ENCODE results near the gene LDB2. TPM values are rescaled to one million over a fixed set of nuclear protein-coding genes. Genes with fewer than 3 reads are reported as not detected.

Gene LDB2
- total and polyA plus RNA-seq, 2 of the 8 experiments (the other 6 are each of a cell fraction or from before 2014, with no cell fraction given), result 57.0 to 140 TPM

- Histone ChIP-seq H3K4ac (replicated peaks; ENCODE audit: insufficient read length, low read depth, low read length) (peak overlapping the region; percentile 34), H3K56ac (replicated peaks; ENCODE audit: insufficient read length, low read depth, low read length) (no peak overlapping the region), H3K18ac (ENCODE audit: extremely low read depth, low read length) (no peak overlapping the region), H4K20me1 (replicated peaks in 1 of 2; ENCODE audit: control insufficient read depth in 1 of 2, insufficient read depth in 2 of 2, low read length in 2 of 2) (no peaks in the 10 kb centered on the region), H2BK20ac (ENCODE audit: low read length) (no peak overlapping the region), H3K79me2 (ENCODE audit: control insufficient read depth in 1 of 2, insufficient read depth in 2 of 2, low read length in 2 of 2) (0 out of 4 replicates have a peak, but pooled peaks cover 0 to 6% of the 10 kb centered on the region in 2 experiments), H3K27ac (ENCODE audit: low read depth, low read length) (no peak overlapping the region), H3K79me1 (ENCODE audit: low read depth, low read length) (no peaks in the 10 kb centered on the region), H4K91ac (replicated peaks; ENCODE audit: insufficient read length, low read length) (no peak overlapping the region), H3K23me2 (ENCODE audit: low read depth, low read length) (no peaks in the 10 kb centered on the region), H3K4me1 (replicated peaks in 1 of 4; ENCODE audit: control insufficient read depth in 3 of 4, insufficient read depth in 4 of 4, low read length in 3 of 4) (peaks cover 2 to 21% (median 11%) of the 10 kb centered on the region in 4 experiments; a peak in 6 of 7 replicates), H3K9me3 (ENCODE audit: insufficient read depth in 2 of 2, low read depth in 1 of 2, low read length in 1 of 2) (no peaks in the 10 kb centered on the region), H3K27me3 (replicated peaks in 1 of 4; ENCODE audit: control insufficient read depth in 3 of 4, extremely low read depth in 1 of 4, insufficient read depth in 3 of 4, low read length in 3 of 4) (no peaks in the 10 kb centered on the region), H2BK120ac (replicated peaks; ENCODE audit: low read depth, low read length) (no peak overlapping the region), H3K9ac (replicated peaks in 1 of 4; ENCODE audit: extremely low read depth in 1 of 4, low read depth in 3 of 4, low read length in 3 of 4) (no peak overlapping the region), H3K14ac (ENCODE audit: insufficient read length) (no peak overlapping the region), H2AFZ (ENCODE audit: low read length) (no peak overlapping the region), H4K5ac (ENCODE audit: insufficient read length, low read depth, low read length) (no peak overlapping the region), H3K4me3 (ENCODE audit: extremely low read depth in 1 of 4, insufficient read depth in 2 of 4, low read depth in 3 of 4, low read length in 4 of 4) (no peak overlapping the region), H2BK15ac (ENCODE audit: low read length) (no peak overlapping the region), H4K8ac (ENCODE audit: extremely low read depth, insufficient read depth, low read length) (no peak overlapping the region), H2BK5ac (ENCODE audit: low read depth, low read length) (no peak overlapping the region; the same call in 1 of the 2 replicates), H3K4me2 (ENCODE audit: insufficient read depth in 1 of 2, low read depth in 2 of 2, low read length in 2 of 2) (no peak overlapping the region), H3K23ac (ENCODE audit: insufficient read length) (no peak overlapping the region), H2AK5ac (ENCODE audit: low read depth, low read length) (peak overlapping the region; percentile 77), H3K36me3 (ENCODE audit: control insufficient read depth in 2 of 4, insufficient read depth in 4 of 4, low read length in 3 of 4) (no peaks in the 10 kb centered on the region), H2BK12ac (ENCODE audit: low read depth, low read length) (no peak overlapping the region)
- DNase-seq (ENCODE audit: low read depth in 1 of 2, low spot score in 2 of 2) (no peak), FAIRE-seq (no peak)
- POLR2A ChIA-PET (ENCODE audit: partially characterized antibody), result no interaction called here
- TF ChIP-seq SP2 (IDR thresholded peaks at IDR 0.05; ENCODE audit: low read length) (no peak), CBX5 (IDR thresholded peaks at IDR 0.05; ENCODE audit: low read depth, low read length) (no peak), YY1 (IDR thresholded peaks at IDR 0.05; ENCODE audit: low read depth, low read length) (no peak), CEBPB (IDR thresholded peaks at IDR 0.05; ENCODE audit: low read depth, low read length) (no peak), RAD21 (IDR thresholded peaks at IDR 0.05 in 1 of 2, conservative IDR thresholded peaks at IDR 0.05 in 1 of 2; ENCODE audit: low read depth in 2 of 2, low read length in 2 of 2) (no peak), RXRA (IDR thresholded peaks at IDR 0.05; ENCODE audit: insufficient read depth, low read depth, low read length) (no peak), RFX5 (IDR thresholded peaks at IDR 0.05; ENCODE audit: borderline replicate concordance, low read depth, low read length) (no peak), KDM4A (IDR thresholded peaks at IDR 0.05; ENCODE audit: low read depth, low read length, severe bottlenecking) (no peak), CHD2 (IDR thresholded peaks at IDR 0.05; ENCODE audit: low read length) (no peak), CREB1 (IDR thresholded peaks at IDR 0.05) (no peak), ZNF274 (IDR thresholded peaks at IDR 0.05; ENCODE audit: borderline replicate concordance, extremely low read depth, low read length) (no peak), SUZ12 (IDR thresholded peaks at IDR 0.05; ENCODE audit: low read length) (no peak), NANOG (IDR thresholded peaks at IDR 0.05; ENCODE audit: insufficient read depth, low read depth, low read length, poor library complexity, severe bottlenecking) (no peak)
- CTCF ChIA-PET (ENCODE audit: partially characterized antibody), result interaction anchor here (0.5 to 2.0 kb wide), 4 partner anchors 30 to 440 kb away, joined by 3 to 6 read pairs (median 3); no protein-coding TSS in a partner anchor
- WGBS, 2 experiments (ENCODE audit: extremely low coverage in 1 of 2, insufficient coverage in 1 of 2, insufficient read length in 1 of 2, insufficient replicate concordance in 2 of 2, low coverage in 1 of 2, low lambda C conversion rate in 2 of 2, missing lambda C conversion rate in 1 of 2), result 84% methylated on average over 8 of the region's 8 CpGs; no CpG with 5 or more reads in 1 of the 2 experiments
Measured at GRCh38 chr4:16790508-16790907, 107.9 kb downstream of the LDB2 start.

Measured in H1 (cell line).